ENCODE measurements around the gene STYK1. TPM values are rescaled to one million over a fixed set of nuclear protein-coding genes. Genes with fewer than 3 reads are reported as not detected.
"Not testable (repeated sequence)": the region's sequence is repeated elsewhere in the genome, so short reads cannot be mapped to it uniquely, and the experiment has no call there.

The STYK1 gene
- total RNA-seq, 1 experiment from 2014 or later, result not detected

- no peak overlapping the region for H3K4me3 ChIP-seq
- H3K4me1 ChIP-seq, result no peaks in the 10 kb centered on the region
- no peak for DNase-seq
- peaks cover 2% of the 10 kb centered on the region; the same call in 1 of the 2 replicates for H3K36me3 ChIP-seq
- no peak overlapping the region for H3K27ac ChIP-seq
- no peaks in the 10 kb centered on the region for H3K27me3 ChIP-seq
- no peaks in the 10 kb centered on the region for H3K9me3 ChIP-seq (replicated peaks)
These were observed 89.4 kb downstream of the STYK1 start for GRCh38 chr12:10584415-10584814.

- Histone ChIP-seq H3K4me1 (no peaks in the 10 kb centered on the region), H3K4me3 (no peak overlapping the region)
These were observed 91.1 kb downstream of the STYK1 start for GRCh38 chr12:10582704-10583103.

GRCh38 chr12:10582133-10582532 is 91.7 kb downstream of the STYK1 start:
- not testable (repeated sequence) for H3K36me3 ChIP-seq; DNase-seq; H3K9me3 ChIP-seq (replicated peaks); H3K4me1 ChIP-seq; H3K4me3 ChIP-seq; H3K27me3 ChIP-seq; H3K27ac ChIP-seq

More at GRCh38 chr12:10582704-10583103, 91.1 kb downstream of the STYK1 start:
- Histone ChIP-seq H3K9me3 (replicated peaks) (no peaks in the 10 kb centered on the region), H3K27me3 (no peaks in the 10 kb centered on the region), H3K36me3 (no peaks in the 10 kb centered on the region), H3K27ac (no peak overlapping the region)
- no peak for DNase-seq

- Histone ChIP-seq H3K9me3 (replicated peaks) (no peaks in the 10 kb centered on the region), H3K4me1 (no peaks in the 10 kb centered on the region), H3K4me3 (no peak overlapping the region), H3K36me3 (no peaks in the 10 kb centered on the region), H3K27me3 (no peaks in the 10 kb centered on the region), H3K27ac (no peak overlapping the region)
- DNase-seq, result no peak
These were observed 99.5 kb downstream of the STYK1 start for GRCh38 chr12:10574307-10574706.

GRCh38 chr12:10572021-10572490 is 101.8 kb downstream of the STYK1 start:
- DNase-seq; H3K4me1 ChIP-seq; H3K9me3 ChIP-seq (replicated peaks); H3K27ac ChIP-seq; H3K4me3 ChIP-seq; H3K27me3 ChIP-seq; H3K36me3 ChIP-seq: not testable (repeated sequence)

- Histone ChIP-seq H3K4me3 (no peak overlapping the region), H3K9me3 (replicated peaks) (no peaks in the 10 kb centered on the region), H3K36me3 (no peaks in the 10 kb centered on the region), H3K27me3 (no peaks in the 10 kb centered on the region), H3K4me1 (no peaks in the 10 kb centered on the region), H3K27ac (no peak overlapping the region)
- DNase-seq, result no peak
These were observed 102.7 kb downstream of the STYK1 start for GRCh38 chr12:10571141-10571540.

Other genes starting within 250 kb of the STYK1 start
- gene KLRC2, start 238.0 kb downstream of the STYK1 start, total RNA-seq (2014; rRNA removed; shearing (Covaris generic)), result not detected in 2 replicates
- not detected in 2 replicates for gene KLRC1, start 220.7 kb downstream of the STYK1 start, total RNA-seq (2014; rRNA removed; shearing (Covaris generic))
- gene EIF2S3B, start 168.2 kb downstream of the STYK1 start, total RNA-seq (2014; rRNA removed; shearing (Covaris generic)), result 12.9 and 13.7 TPM in 2 replicates
- 64.9 and 65.2 TPM in 2 replicates for gene MAGOHB, start 60.4 kb downstream of the STYK1 start, total RNA-seq (2014; rRNA removed; shearing (Covaris generic))
- gene YBX3, start 49.3 kb upstream of the STYK1 start, total RNA-seq (2014; rRNA removed; shearing (Covaris generic)), result 157 and 159 TPM in 2 replicates
- 0.12 TPM in 1 of 2 replicates, not detected in the other for gene TAS2R7, start 128.6 kb upstream of the STYK1 start, total RNA-seq (2014; rRNA removed; shearing (Covaris generic))
- gene TAS2R8, start 133.2 kb upstream of the STYK1 start, total RNA-seq (2014; rRNA removed; shearing (Covaris generic)), result not detected in 2 replicates
- 0.15 and 0.16 TPM in 2 replicates for gene TAS2R9, start 136.1 kb upstream of the STYK1 start, total RNA-seq (2014; rRNA removed; shearing (Covaris generic))
- gene TAS2R10, start 152.3 kb upstream of the STYK1 start, total RNA-seq (2014; rRNA removed; shearing (Covaris generic)), result 0.63 and 1.4 TPM in 2 replicates
- gene PRR4, start 175.4 kb upstream of the STYK1 start, total RNA-seq (2014; rRNA removed; shearing (Covaris generic)), result 3.3 TPM in 2 replicates
- gene PRH1, start 210.2 kb upstream of the STYK1 start, total RNA-seq (2014; rRNA removed; shearing (Covaris generic)), result 10.0 and 13.9 TPM in 2 replicates
- gene TAS2R13, start 235.5 kb upstream of the STYK1 start, total RNA-seq (2014; rRNA removed; shearing (Covaris generic)), result 0.71 and 1.3 TPM in 2 replicates

All from SJCRH30 (cell line).